GM21423 (cell line): ENCODE measurements around the gene UBE2K.
A peak's percentile ranks its signal among the peaks of the same experiment; 100 is the strongest.
"Not testable (repeated sequence)": the region's sequence is repeated elsewhere in the genome, so short reads cannot be mapped to it uniquely, and the experiment has no call there.

Source experiments
- ATAC-seq: cut with Tn5 transposase; IDR thresholded peaks from one replicate; pipeline ENCODE4 v1.9.1; 2021; ENCODE audit warnings: mild to moderate bottlenecking, moderate library complexity; ENCODE audit not compliant: unreplicated experiment

The UBE2K gene

DNA sequence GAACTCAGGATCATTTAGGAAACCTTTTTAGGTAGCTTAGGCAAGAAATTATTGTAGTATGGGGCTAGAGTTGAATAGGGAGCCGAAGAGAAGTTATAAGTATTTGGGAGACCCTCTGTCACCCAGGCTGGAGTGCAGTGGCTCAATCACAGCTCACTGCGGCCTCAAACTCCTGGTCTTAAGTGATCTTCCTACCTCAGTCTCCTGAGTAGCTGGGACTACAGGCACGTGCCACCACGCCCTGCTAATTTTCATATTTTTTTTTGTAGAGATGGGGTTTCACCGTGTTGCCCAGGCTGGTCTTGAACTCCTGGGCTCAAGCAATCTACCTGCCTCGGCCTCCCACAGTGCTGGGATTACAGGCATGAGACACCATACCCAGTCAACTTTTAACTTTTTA, 23.3 kb downstream of the UBE2K start:
- ATAC-seq = not testable (repeated sequence)

DNA sequence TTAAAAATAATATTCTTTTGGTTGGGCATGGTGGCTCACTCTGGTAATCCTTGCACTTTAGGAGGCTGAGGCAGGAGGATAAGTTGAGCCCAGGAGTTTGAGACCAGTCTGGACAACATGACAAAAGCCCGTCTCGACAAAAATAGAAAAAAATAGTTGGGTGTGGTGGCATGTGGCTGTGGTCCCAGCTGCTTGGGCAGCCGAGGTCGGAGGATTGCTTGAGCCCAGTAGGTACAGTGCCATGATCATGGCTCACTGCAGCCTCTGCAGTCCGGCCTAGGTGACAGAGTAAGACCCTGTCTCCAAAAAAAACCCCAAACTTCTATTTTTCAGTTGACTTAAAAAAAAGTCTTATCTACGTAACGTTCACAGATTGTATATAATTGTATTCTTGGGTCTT, 23.9 kb downstream of the UBE2K start:
- ATAC-seq = no peak

DNA sequence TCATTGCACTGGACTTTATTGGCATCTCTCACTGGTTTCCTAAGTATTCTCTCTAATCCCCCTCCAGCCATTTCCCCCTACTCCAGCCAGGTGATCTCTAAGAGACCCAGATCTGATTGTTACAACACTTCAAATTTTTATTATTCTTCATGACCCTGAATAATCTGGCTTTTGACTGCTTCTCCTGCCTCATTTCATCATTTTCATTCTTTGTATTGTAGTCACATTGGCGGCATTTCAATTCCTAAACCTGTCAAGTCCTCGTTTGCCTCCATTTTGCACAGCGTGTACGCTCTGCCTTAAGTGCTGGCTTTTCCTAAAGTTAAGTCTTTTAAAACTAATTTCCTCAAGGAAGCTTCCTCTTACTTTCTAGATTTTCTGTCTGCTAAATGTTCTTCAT, 31.6 kb downstream of the UBE2K start:
- no peak for ATAC-seq

DNA sequence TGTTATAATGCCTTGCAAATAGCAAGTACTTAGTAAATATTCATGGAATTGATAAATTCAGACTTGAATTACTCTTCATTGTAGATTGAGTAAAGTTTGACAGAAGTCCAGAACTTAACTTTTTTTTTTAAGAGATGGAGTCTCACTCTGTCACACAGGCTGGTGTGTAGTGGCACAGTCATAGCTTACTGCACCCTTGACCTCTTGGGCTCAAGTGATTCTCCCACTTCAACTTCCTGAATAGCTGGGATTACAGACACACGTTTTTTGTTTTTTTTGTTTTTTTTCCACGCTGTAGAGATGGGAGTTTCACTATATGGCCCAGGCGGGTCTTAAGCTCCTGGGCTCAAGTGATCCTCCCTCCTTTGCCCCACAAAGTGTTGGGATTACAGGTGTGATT, 32.1 kb downstream of the UBE2K start:
- ATAC-seq = no peak

DNA sequence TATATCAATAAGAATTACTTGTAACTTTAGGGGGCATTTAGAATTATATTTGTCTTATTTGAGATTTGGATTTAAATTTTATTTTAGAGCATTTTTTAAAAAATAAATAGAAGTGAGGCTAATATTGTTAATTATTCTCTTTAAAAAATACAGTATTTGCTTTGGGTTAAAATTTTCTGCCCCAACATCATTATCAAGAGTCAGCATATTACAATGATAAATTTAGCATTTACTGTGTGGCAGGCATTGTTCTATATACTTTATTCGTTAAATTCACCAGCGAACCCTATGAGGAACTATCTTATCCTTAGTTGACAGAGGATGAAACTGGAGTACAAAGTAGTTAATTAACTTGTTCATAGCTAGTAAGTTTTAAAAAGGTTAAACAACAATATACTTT, 34.0 kb downstream of the UBE2K start:
- ATAC-seq = no peak

DNA sequence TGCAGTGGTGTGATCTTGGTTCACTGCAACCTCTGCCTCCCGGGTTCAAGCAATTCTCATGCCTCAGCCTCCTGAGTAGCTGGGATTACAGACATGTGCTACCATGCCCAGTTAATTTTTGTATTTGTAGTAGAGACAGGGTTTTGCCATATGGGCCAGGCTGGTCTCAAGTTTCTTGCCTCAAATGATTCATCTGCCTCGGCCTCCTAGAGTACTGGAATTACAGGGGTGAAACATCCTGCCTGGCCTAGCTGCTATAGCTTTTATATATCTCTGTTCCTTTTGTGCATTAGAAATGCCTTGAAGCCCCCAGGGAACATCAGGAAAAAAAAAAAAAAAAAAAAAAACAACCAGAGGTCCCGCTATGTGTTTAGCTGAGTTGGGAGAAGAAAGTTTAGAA, 34.8 kb downstream of the UBE2K start:
- no peak for ATAC-seq

DNA sequence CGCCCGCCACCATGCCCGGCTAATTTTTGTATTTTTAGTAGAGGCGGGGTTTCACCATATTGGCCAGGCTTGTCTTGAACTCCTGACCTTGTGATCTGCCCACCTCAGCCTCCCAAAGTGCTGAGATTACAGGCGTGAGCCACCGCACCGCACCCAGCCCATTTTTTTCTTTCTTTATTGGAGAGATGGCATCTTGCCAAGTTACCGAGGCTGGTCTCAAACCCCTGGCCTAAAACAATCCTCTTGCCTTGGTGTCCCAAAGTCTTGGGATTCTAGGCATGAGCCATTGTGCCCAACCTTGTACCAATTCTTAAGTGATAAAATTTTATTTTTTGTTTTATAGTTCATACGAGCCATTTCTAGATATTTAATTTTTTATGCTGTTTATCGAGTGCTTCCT, 41.7 kb downstream of the UBE2K start:
- ATAC-seq = not testable (repeated sequence)

DNA sequence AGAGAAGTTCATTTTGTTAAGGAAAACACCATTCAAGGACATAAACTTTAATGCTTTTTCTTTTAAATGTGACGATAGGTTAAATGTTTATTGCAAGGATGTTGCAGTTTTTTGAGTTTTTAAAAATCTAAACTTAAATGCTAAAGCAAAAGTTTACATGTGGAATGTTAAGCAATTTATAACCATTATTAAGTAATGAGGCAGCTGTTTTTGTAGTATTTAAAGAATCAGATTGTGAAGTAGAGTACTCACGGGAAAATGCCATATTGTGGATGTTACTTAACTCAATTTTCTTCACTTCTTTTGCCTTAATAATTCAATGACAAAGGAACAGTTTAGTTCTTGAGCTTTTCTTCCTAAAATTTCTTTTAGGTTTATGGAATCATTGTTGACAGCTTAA, 43.5 kb downstream of the UBE2K start:
- ATAC-seq = no peak

DNA sequence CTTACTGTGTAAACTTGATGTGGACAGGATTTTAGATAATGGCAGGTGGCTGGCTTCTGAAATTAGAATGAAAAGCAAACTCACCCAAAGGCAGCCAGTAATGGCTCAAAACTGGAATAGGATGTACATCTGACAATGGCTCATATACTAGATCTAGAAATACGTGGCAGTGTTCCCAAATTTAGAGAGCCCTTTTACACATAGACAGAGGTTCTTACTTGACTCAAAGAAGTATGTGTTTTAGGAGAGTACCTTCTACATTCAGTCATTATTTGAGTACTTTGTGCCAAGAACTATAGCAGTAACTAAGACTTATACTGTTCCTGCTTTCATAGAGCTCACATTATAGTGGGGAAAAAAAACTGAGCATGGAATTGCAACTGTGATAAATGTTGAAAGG, 48.0 kb downstream of the UBE2K start:
- ATAC-seq = no peak

DNA sequence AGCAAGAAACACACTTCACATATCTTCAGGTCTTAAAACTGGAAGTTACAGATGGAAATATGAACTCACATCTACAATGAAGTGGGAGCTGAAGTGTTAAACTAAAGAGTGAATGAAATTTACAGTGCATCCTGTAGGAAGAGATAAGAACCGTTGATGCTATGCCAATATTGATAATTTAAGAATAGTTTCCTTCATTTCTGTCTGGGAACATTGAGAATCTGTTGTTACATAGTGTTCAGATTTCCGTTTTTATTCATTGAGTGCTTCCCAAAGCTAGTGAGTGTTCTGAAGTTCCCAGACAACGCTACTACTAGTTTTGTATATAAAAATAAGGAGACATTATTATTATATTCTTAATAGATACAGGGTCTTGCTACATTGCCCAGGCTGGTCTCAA, 52.3 kb downstream of the UBE2K start:
- no peak for ATAC-seq

DNA sequence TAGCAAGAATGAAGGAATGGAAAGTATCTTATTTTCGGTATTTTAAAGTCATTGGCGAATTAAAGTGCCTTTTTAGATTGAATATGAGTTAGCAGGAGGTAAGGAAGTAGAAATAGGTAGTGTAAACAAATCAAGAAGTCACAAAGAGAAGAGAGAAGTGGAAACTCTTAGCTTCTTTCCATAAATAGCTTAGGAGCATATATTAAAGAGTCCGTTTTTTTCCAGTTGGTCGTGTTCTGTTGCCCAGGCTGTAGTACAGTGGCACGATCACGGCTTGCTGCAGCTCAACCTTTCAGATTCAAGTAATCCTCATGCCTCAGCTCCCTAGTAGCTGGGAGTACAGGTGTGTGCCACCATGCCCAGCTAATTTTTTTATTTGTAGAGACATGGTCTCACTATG, 56.4 kb downstream of the UBE2K start:
- no peak for ATAC-seq

DNA sequence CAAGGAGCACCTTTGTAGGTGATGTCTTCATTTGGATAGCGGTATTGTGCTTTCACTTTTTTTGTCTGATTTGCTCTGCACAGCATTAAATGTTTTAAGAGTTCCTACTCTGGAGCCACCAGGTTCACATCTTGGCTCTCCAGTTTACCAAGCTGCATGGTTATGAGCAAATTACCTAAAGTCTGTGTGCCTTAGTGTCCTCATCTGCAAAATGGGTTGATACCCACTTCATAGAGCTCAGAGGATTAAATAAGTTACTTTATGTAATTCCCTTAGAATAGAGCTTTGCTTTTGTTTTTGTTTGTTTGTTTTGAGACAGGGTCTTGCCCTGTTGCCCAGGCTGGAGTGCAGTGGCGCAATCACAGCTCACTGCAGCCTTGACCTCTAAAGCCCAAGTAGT, 58.2 kb downstream of the UBE2K start:
- ATAC-seq = no peak

DNA sequence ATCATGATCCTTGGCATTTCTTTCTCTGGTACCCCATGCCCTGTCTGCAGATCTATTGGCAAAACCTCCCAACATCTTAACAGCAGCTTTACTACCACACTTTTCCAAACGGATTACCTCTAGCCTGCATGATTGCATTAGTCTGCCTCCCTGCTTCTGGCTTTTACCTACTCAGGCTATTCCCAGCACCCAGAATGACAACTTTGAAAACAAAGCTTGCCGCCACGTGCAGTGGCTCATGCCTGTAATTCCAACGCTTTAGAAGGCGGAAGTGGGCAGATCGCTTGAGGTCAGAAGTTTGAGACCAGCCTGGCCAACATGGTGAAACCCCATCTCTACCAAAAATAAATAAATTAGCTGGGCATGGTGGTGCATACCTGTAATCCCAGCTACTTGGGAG, 60.2 kb downstream of the UBE2K start:
- no peak for ATAC-seq

DNA sequence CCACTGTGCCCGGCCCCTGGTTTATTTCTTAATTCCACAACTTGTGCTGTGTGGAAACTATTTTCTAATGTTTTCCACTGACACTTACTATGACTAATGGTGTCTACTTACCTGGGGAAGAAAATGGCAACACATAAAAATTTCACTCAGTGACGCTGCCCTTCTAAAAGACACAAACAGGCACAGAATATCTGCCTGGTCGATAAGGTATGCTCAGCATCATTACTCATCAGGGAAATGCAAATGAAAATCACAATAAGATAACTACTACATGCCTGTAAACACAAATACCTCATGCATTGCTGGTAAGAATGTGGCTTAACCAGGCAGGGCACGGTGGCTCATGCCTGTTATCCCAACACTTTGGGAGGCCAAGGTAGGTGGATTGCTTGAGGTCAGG, 61.6 kb downstream of the UBE2K start:
- ATAC-seq = no peak

DNA sequence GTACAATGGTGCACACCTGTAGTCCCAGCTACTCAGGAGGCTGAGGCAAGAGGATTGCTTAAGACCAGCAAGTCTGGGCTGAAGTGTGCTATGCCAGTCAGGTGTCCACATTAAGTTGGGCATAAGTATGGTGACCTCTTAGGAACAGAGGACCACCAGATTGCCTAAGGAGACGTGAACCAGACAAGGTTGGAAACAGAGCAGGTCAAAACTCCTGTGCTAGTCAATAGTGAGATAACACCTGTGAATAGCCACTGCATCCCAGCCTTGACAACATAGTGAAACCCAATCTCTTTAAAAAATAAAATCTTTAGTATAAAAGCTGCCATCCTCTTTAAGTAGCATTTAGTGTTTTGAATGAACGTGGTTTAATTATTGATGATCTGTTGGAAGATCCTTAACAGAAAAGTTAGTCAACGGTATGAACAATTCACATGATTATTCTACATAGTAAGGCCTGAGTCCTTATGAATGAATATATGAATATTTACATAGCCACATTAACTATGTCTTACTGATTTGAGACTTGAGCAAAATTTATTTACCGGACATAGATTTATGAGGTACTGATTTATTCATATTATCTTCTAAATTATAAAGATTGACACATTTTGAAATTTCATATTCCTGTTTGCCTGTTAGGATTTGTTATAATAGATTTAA, 63.2 kb downstream of the UBE2K start:
- no peak for ATAC-seq

DNA sequence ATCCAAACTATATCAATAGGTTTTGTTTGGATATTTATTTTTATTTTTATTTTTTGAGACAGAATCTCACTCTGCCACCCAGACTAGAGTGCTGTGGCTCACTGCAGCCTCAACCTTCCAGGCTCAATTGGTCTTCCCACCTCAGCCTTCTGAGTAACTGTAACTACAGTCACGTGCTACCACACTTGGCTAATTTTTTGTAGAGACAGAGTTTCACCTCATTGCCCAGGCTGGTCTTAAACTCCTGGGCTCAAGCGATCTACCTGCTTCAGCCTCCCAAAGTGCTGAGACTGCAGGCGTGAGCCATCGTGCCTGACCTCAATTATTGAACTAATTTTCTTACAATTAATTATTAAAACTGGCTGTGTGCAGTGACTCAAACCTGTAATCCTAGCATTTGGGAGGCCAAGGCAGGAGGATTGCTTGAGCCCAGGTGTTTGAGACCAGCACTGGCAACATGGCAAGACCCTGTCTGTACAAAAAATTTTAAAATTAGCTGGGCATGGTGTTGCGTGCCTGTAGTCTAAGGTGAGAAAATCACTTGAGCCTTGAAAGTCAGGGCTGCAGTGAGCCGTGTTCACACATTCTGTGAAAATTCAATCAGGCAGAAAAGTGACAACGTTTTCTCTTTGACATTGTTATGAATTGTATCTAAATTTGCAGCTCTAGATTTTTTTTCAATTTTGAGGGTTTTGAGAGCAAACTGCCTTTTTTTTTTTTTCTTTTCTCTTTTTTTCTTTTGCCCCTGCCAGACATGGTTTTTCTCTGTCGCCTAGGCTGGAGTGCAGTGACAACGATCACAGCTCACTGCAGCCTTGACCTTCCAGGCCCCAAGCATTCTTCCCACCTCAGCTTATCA, 66.0 kb downstream of the UBE2K start:
- peak; percentile 66 for ATAC-seq

DNA sequence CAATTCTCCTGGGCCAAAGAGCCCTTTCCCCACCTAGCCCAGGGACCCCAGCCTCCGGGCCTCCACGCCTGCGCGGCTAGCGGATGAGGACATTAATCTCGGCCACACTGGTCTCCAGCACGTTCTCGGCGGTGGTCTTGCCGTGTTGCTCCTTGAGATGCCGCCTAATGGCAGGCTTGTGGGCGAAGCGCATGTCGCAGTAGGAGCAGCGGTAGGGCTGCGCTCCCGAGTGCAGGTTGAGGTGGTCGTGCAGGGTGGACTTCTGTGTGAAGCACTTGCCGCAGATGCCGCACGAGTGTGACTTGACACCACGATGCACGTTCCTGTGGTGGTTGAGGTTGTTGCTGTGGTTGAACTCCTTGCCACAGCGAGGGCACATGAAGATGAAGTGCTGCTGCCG, 72.1 kb downstream of the UBE2K start:
- no peak for ATAC-seq

DNA sequence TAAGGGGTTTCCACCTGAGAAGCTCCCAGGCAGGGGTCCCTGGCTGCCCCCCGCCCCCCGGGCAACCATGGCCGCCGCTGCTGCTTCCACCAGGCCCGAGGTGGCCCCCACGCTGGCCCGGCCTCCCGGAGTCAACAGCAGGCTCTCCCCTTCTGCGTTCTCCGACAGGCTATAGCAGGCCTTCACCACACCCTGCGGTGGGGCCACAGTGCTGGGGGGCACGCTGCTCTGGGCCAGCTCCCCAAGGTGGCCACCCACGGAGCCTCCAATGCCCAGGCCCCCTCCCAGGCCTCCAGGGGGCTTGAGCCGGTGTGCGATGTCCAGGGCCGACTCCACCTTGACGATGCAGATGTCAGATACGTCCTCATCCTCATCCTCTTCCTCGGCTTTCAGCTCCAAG, 72.5 kb downstream of the UBE2K start:
- ATAC-seq = no peak

DNA sequence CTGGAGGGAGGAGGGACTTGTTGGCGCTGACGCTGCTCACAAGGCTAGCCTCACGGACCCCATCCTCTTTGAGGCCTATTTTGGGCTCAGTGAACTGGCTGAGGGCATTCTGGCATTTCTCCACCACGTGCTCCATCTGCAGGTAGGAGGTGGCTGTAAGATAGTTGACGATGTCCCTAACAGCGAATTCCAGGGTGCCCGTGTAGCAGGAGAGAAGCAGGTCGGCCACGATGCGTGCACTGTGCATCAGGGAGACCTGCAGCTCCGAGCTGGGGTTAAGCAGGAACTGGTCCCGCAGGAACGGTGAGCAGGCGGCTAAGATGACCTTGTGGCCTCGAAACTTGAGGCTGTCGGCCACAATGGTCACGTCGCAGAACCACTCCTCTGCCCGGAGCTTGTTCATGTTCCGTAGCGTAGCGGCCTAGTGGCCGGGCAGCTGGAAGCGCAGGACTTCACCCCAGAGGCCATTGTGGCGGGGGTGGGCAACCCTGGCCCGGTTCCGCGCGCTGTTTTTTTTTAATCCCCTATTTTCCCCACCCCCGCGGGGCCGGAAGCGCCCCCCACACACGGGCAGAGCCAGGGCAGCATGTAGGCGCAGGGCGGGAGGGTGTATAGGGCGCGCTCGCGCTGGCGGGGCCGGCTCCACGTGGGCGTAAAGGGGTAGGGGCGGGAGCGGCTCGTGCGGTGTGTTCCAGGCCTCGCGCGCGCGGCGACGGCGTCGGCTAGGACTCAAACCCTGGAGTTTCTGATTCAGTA, 73.2 kb downstream of the UBE2K start:
- ATAC-seq = no peak

DNA sequence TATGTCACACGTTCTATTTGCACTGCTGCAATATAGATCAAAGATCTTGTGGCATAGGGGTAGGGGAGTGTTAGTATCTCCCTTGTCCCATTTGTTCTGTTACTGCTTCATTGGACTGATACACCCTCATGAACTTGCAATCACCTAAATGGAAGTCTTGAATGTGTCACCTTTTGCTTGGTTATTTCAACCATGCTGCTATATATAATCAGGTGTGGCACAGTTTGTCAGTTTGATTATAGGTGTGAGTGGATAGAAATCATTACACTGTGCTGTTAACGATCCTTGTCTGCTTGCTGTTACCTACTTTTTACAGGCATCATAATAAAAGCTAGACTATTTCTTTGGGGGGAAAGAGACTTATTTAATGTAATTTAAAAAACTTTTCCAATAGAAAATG, 84.1 kb downstream of the UBE2K start:
- ATAC-seq = not testable (repeated sequence)

DNA sequence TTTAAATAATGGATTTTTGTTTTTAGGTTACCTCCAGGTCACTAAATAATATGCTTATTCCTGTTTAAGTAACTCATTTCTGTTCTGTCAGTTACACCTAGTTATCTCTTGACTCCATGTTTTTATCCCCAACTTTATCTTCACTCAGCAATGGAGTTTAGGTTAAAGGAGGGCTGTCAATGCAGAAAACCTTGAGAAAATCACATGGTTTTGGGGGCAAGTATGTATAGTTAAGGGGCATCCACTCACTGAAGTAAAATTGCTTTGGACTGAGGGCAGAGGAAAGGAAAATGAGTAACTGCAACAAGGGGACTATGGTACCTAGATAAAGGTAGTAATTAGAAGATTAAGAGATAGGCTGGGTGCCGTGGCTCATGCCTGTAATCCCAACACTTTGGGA, 87.1 kb downstream of the UBE2K start:
- no peak for ATAC-seq

DNA sequence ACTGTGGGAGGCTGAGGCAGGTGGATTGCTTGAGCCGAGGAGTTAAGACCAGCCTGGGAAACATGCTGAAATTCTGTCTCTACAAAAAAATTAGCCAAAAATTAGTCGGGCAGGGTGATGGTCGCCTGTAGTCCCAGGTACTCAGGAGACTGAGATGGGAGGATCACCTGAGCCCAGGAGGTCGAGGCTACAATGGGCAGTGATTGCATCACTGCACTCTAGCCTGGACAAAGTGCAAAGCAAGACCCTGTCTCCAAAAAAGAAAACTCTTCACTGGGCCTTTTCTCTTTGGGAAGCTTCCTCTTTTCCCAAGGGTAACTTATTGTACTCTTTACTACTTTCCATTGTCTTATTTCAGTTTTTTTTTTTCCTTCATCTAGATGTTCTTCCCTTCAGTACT, 88.9 kb downstream of the UBE2K start:
- no peak for ATAC-seq
